Panc1 (cell line): ENCODE measurements around the gene PCDHB16.
"Not testable (repeated sequence)": the region's sequence is repeated elsewhere in the genome, so short reads cannot be mapped to it uniquely, and the experiment has no call there.

Experiments
- POLR2AphosphoS5 ChIP-seq: IDR thresholded peaks from 2 replicates; pipeline ENCODE4 v1.6.1; 2012; ENCODE audit warnings: mild to moderate bottlenecking, low read depth, low read length, moderate library complexity
- SIN3A ChIP-seq: IDR thresholded peaks from 2 replicates; pipeline ENCODE4 v1.6.1; 2012; ENCODE audit warnings: low read depth, mild to moderate bottlenecking, low read length, moderate library complexity, borderline replicate concordance; ENCODE audit not compliant: insufficient read depth
- TCF7L2 ChIP-seq: IDR thresholded peaks from 2 replicates; pipeline ENCODE4 v1.6.1; 2011; ENCODE audit warnings: mild to moderate bottlenecking, low read depth, low read length, inconsistent platforms
- TF ChIP-seq, protein P1 (sequence below): fragments of 450-650 bp; IDR thresholded peaks from 2 replicates; pipeline ENCODE4 v1.5.1; 2017; ENCODE audit warnings: mild to moderate bottlenecking
- TF ChIP-seq, protein P2 (sequence below), 2 experiments: IDR thresholded peaks; 2 replicates each; pipeline ENCODE4 v1.6.1; 2011 to 2012; ENCODE audit warnings: low read depth in 2 of 2, control low read depth in 1 of 2, low read length in 1 of 2, mild to moderate bottlenecking in 1 of 2, moderate library complexity in 1 of 2; ENCODE audit not compliant: insufficient read depth in 1 of 2

DNA sequence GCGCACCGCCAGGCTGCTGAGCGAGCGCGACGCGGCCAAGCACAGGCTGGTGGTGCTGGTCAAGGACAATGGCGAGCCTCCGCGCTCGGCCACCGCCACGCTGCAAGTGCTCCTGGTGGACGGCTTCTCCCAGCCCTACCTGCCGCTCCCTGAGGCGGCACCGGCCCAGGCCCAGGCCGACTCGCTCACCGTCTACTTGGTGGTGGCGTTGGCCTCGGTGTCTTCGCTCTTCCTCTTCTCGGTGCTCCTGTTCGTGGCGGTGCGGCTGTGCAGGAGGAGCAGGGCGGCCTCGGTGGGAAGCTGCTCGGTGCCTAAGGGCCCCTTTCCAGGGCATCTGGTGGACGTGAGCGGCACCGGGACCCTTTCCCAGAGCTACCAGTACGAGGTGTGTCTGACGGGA lies 19.5 kb downstream of the PCDHB16 start:
- TF ChIP-seq, protein P1, sequence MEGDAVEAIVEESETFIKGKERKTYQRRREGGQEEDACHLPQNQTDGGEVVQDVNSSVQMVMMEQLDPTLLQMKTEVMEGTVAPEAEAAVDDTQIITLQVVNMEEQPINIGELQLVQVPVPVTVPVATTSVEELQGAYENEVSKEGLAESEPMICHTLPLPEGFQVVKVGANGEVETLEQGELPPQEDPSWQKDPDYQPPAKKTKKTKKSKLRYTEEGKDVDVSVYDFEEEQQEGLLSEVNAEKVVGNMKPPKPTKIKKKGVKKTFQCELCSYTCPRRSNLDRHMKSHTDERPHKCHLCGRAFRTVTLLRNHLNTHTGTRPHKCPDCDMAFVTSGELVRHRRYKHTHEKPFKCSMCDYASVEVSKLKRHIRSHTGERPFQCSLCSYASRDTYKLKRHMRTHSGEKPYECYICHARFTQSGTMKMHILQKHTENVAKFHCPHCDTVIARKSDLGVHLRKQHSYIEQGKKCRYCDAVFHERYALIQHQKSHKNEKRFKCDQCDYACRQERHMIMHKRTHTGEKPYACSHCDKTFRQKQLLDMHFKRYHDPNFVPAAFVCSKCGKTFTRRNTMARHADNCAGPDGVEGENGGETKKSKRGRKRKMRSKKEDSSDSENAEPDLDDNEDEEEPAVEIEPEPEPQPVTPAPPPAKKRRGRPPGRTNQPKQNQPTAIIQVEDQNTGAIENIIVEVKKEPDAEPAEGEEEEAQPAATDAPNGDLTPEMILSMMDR: not testable (repeated sequence)
- TF ChIP-seq, protein P2, sequence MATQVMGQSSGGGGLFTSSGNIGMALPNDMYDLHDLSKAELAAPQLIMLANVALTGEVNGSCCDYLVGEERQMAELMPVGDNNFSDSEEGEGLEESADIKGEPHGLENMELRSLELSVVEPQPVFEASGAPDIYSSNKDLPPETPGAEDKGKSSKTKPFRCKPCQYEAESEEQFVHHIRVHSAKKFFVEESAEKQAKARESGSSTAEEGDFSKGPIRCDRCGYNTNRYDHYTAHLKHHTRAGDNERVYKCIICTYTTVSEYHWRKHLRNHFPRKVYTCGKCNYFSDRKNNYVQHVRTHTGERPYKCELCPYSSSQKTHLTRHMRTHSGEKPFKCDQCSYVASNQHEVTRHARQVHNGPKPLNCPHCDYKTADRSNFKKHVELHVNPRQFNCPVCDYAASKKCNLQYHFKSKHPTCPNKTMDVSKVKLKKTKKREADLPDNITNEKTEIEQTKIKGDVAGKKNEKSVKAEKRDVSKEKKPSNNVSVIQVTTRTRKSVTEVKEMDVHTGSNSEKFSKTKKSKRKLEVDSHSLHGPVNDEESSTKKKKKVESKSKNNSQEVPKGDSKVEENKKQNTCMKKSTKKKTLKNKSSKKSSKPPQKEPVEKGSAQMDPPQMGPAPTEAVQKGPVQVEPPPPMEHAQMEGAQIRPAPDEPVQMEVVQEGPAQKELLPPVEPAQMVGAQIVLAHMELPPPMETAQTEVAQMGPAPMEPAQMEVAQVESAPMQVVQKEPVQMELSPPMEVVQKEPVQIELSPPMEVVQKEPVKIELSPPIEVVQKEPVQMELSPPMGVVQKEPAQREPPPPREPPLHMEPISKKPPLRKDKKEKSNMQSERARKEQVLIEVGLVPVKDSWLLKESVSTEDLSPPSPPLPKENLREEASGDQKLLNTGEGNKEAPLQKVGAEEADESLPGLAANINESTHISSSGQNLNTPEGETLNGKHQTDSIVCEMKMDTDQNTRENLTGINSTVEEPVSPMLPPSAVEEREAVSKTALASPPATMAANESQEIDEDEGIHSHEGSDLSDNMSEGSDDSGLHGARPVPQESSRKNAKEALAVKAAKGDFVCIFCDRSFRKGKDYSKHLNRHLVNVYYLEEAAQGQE (IDR thresholded peaks at IDR 0.05; ENCODE audit: insufficient read depth in 1 of 2, low read depth in 2 of 2, low read length in 1 of 2): not testable (repeated sequence)
- TF ChIP-seq POLR2AphosphoS5, SIN3A, TCF7L2: not testable (repeated sequence)
